ENCODE data around the gene PLXNC1. TPM values are rescaled to one million over a fixed set of nuclear protein-coding genes. Genes with fewer than 3 reads are reported as not detected.

The PLXNC1 gene
- total RNA-seq, 2 experiments from 2014 or later, result 5.7 to 6.2 TPM

- peaks cover 23% of the 10 kb centered on the region for H3K36me3 Mint-ChIP-seq
- H3K27ac Mint-ChIP-seq, result no peak overlapping the region
- H3K9me3 Mint-ChIP-seq, result no peaks in the 10 kb centered on the region
- H3K4me1 Mint-ChIP-seq (ENCODE audit: low read depth), result peaks cover 61% of the 10 kb centered on the region
- ChIA-PET CTCF (interaction anchor here (0.7 kb wide), 1 partner anchor 117 kb away, joined by 3 read pairs; no protein-coding TSS in a partner anchor), POLR2A (no interaction called here)
- DNase-seq, result no peak
- intact Hi-C loops (cut with micrococcal nuclease), result loop anchor here (10.0 kb wide), 1 partner anchor 821 kb away; the partner anchor contains the start of gene UBE2N
- no peaks in the 10 kb centered on the region for H3K27me3 Mint-ChIP-seq
- H3K4me3 Mint-ChIP-seq, result no peak overlapping the region
Measured at GRCh38 chr12:94265966-94266745, 117.8 kb downstream of the PLXNC1 start.

DNA sequence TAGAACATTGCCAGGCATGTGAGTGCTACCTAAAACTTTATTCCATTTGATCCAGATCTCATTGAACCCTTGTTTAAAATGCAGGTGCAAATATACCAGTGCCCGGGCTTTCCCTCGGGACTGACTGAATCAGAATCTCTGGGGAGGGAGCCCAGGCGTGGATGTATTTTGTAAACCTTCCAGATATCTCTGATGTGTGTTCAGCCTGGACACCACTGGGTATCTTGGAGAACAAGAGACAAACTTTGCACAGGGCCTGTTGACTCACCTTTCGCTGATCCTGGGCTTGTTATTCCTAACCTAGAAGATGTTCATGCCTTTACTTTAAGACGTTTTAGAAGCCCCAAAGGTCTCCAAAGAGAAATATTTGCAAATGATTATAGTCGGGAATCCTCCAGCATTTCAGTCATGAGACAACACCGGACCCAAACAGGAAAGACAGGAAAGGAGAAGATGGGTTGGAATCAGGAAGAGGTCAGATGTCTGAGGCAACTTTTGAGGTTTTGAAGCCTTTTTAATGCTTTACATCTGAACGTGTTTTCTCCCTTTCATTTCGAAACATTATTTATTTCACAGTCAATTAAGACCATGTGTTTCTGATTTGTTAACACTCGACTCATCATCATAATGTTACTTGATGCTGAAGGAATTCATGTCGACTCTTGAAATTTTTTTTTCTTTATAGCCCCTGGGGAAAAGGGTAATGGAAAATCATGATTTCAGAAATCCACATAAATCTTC lies 118.6 kb downstream of the PLXNC1 start:
- DNase-seq, result no peak
- Mint-ChIP-seq H3K27ac (no peak overlapping the region), H3K9me3 (no peaks in the 10 kb centered on the region), H3K4me3 (no peak overlapping the region), H3K27me3 (no peaks in the 10 kb centered on the region), H3K4me1 (ENCODE audit: low read depth) (peaks cover 64% of the 10 kb centered on the region), H3K36me3 (peaks cover 23% of the 10 kb centered on the region)
- POLR2A ChIA-PET, result no interaction called here
- intact Hi-C loops (cut with micrococcal nuclease), result loop anchor here (10.0 kb wide), 1 partner anchor 822 kb away; the partner anchor contains the start of gene UBE2N
- CTCF ChIA-PET, result no interaction called here

- no peak overlapping the region for H3K4me3 Mint-ChIP-seq
- H3K9me3 Mint-ChIP-seq, result no peaks in the 10 kb centered on the region
- H3K36me3 Mint-ChIP-seq, result peaks cover 23% of the 10 kb centered on the region
- ChIA-PET CTCF (no interaction called here), POLR2A (no interaction called here)
- no peak for DNase-seq
- H3K27me3 Mint-ChIP-seq, result no peaks in the 10 kb centered on the region
- intact Hi-C loops (cut with micrococcal nuclease), result loop anchor here (10.0 kb wide), 1 partner anchor 823 kb away; the partner anchor contains the start of gene UBE2N
- H3K27ac Mint-ChIP-seq, result no peak overlapping the region
- peaks cover 62% of the 10 kb centered on the region for H3K4me1 Mint-ChIP-seq (ENCODE audit: low read depth)
Measured at GRCh38 chr12:94267537-94267872, 119.1 kb downstream of the PLXNC1 start.

GRCh38 chr12:94267921-94268471 lies 119.6 kb downstream of the PLXNC1 start:
- Mint-ChIP-seq H3K27ac (no peak overlapping the region), H3K9me3 (no peaks in the 10 kb centered on the region), H3K4me3 (no peak overlapping the region), H3K4me1 (ENCODE audit: low read depth) (peaks cover 58% of the 10 kb centered on the region), H3K36me3 (peaks cover 23% of the 10 kb centered on the region), H3K27me3 (no peaks in the 10 kb centered on the region)
- CTCF ChIA-PET, result no interaction called here
- intact Hi-C loops (cut with micrococcal nuclease), result loop anchor here (2.0 to 10.0 kb wide), 2 partner anchors 191 to 823 kb away; partner anchors contain the start of genes CEP83 and UBE2N
- DNase-seq, result no peak
- POLR2A ChIA-PET, result no interaction called here

DNA sequence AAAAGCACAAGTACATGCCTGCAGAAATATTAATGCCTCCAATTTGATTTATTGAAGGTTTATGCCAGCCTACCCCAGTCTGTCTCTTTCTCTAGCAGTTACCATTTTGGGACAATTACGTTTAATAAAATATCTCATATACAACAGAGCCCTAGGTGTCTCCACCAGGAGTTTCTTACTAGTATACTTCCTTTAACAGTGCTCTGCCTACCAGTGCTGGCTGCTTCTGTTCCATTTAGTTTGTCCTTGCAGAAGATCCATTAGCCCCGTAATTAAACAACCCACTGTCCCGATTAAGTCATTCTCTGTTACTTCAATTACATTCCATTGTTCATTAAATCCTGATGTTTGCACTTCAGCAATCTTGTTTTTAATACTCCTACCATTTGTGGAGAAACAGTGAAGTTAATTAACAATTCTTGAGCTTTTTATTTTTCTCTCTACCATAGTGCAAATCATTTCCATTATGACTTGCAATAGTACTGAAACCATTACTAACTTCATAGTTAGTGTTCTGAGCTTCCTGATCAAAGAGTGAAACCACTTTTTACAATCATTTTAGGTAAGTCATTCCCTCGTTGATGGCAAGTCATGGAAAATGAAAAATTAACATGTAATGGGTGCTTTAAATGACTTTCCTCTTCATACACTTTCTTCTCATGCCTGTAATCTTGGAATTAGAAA lies 121.1 kb downstream of the PLXNC1 start:
- Mint-ChIP-seq H3K4me3 (no peak overlapping the region), H3K4me1 (ENCODE audit: low read depth) (peaks cover 49% of the 10 kb centered on the region), H3K27me3 (no peaks in the 10 kb centered on the region), H3K27ac (no peak overlapping the region), H3K36me3 (peaks cover 25% of the 10 kb centered on the region), H3K9me3 (no peaks in the 10 kb centered on the region)
- ChIA-PET CTCF (interaction anchor here (1.0 to 1.6 kb wide), 5 partner anchors 61 to 767 kb away, joined by 3 to 6 read pairs (median 4); no protein-coding TSS in a partner anchor), POLR2A (interaction anchor here (0.9 to 1.9 kb wide), 6 partner anchors 29 to 121 kb away, joined by 3 to 14 read pairs (median 5); partner anchors contain the start of gene PLXNC1)
- intact Hi-C loops (cut with micrococcal nuclease), result loop anchor here (1.0 to 10.0 kb wide), 5 partner anchors 40 to 825 kb away; partner anchors contain the start of genes CEP83 and UBE2N
- DNase-seq, result no peak

DNA sequence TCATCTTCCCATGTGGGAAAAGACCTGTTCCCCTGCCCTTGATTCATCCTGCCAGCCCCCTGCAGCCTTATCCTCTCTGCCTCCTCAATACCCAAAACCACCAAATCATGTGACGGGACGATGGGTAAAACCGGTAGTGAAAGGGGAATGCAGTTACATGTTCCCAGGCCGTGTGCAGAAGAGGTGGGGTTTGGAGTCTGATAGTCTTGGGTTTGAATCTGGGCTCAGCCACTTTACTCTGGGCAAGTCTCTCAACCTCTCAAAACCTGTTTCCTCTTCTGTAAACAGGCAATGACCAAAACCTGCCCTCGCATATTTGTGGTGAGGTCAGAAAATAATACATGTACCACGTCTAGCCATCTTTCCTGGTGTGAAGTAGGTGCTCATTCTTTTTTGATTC lies 123.0 kb downstream of the PLXNC1 start:
- POLR2A ChIA-PET, result interaction anchor here (1.2 kb wide), 1 partner anchor 19 kb away, joined by 3 read pairs; no protein-coding TSS in a partner anchor
- no peak for DNase-seq

GRCh38 chr12:94272280-94272679 lies 123.9 kb downstream of the PLXNC1 start:
- H3K27me3 Mint-ChIP-seq, result no peaks in the 10 kb centered on the region
- no peak overlapping the region for H3K27ac Mint-ChIP-seq
- CTCF ChIA-PET, result no interaction called here
- H3K4me1 Mint-ChIP-seq (ENCODE audit: low read depth), result peaks cover 44% of the 10 kb centered on the region
- intact Hi-C loops (cut with micrococcal nuclease), result no loop called here
- POLR2A ChIA-PET, result no interaction called here
- DNase-seq, result no peak
- H3K36me3 Mint-ChIP-seq, result peaks cover 8% of the 10 kb centered on the region
- no peak overlapping the region for H3K4me3 Mint-ChIP-seq
- no peaks in the 10 kb centered on the region for H3K9me3 Mint-ChIP-seq

More for the DNA sequence above, 123.0 kb downstream of the PLXNC1 start:
- peaks cover 13% of the 10 kb centered on the region for H3K36me3 Mint-ChIP-seq
- CTCF ChIA-PET, result interaction anchor here (1.6 kb wide), 2 partner anchors 66 to 122 kb away, joined by 4 to 6 read pairs; no protein-coding TSS in a partner anchor
- intact Hi-C loops (cut with micrococcal nuclease), result loop anchor here (1.0 kb wide), 1 partner anchor 11 kb away; no protein-coding TSS in a partner anchor
- H3K4me1 Mint-ChIP-seq (ENCODE audit: low read depth), result peaks cover 49% of the 10 kb centered on the region
- H3K27ac Mint-ChIP-seq, result no peak overlapping the region
- no peaks in the 10 kb centered on the region for H3K9me3 Mint-ChIP-seq
- no peaks in the 10 kb centered on the region for H3K27me3 Mint-ChIP-seq
- H3K4me3 Mint-ChIP-seq, result no peak overlapping the region

GRCh38 chr12:94273272-94273671 lies 124.9 kb downstream of the PLXNC1 start:
- Mint-ChIP-seq H3K4me3 (no peak overlapping the region), H3K4me1 (ENCODE audit: low read depth) (peaks cover 35% of the 10 kb centered on the region), H3K27me3 (no peaks in the 10 kb centered on the region), H3K27ac (no peak overlapping the region), H3K9me3 (no peaks in the 10 kb centered on the region), H3K36me3 (peaks cover 5% of the 10 kb centered on the region)
- DNase-seq, result no peak
- CTCF ChIA-PET, result no interaction called here
- POLR2A ChIA-PET, result no interaction called here
- intact Hi-C loops (cut with micrococcal nuclease), result no loop called here

DNA sequence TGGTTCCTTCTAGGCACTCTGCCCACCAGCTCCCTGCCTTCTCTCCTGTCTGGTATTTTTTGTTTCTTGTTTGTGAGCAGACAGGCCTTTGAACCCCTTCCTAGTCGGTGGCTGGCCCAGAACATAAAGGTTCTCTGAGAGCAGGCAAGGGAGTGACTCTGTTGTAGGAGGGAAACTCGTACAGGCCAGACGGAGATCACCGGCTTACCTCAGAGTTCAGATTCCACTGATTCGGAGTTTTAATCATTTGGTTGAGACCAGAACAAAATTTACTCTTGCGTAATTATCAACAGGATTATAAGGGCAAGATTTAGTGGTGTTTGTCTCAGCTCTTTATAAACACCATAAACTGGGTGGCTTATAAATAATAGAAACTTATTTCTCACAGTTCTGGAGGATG lies 128.3 kb downstream of the PLXNC1 start:
- Mint-ChIP-seq H3K27ac (no peak overlapping the region), H3K36me3 (peaks cover 12% of the 10 kb centered on the region), H3K27me3 (no peaks in the 10 kb centered on the region), H3K4me3 (no peak overlapping the region), H3K9me3 (no peaks in the 10 kb centered on the region), H3K4me1 (ENCODE audit: low read depth) (peaks cover 7% of the 10 kb centered on the region)
- ChIA-PET POLR2A (no interaction called here), CTCF (no interaction called here)
- no peak for DNase-seq
- intact Hi-C loops (cut with micrococcal nuclease), result no loop called here

- Mint-ChIP-seq H3K27ac (no peak overlapping the region), H3K36me3 (peaks cover 15% of the 10 kb centered on the region), H3K9me3 (no peaks in the 10 kb centered on the region), H3K27me3 (no peaks in the 10 kb centered on the region), H3K4me3 (no peak overlapping the region), H3K4me1 (ENCODE audit: low read depth) (peaks cover 10% of the 10 kb centered on the region)
- POLR2A ChIA-PET, result no interaction called here
- intact Hi-C loops (cut with micrococcal nuclease), result no loop called here
- CTCF ChIA-PET, result no interaction called here
- no peak for DNase-seq
Measured at GRCh38 chr12:94277426-94278000, 129.1 kb downstream of the PLXNC1 start.

DNA sequence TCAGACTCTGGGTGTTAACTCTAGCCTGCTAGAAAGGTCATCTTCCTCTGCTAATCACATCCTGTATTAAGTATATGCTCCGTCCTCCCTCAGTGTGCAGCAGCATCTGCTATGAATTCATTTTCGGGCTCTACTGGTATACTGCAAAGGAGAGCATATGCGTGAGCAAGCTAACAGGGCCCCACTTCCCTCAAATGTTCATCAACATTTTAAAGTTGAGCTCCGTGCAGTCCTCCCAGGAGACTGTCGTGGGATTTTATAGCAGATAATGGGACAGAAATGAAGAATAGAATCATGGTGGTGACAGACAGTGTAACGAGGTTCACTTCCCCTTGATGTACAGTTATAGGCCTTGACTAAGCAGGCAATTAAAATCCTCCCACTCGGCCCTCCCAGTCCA lies 131.7 kb downstream of the PLXNC1 start:
- POLR2A ChIA-PET, result no interaction called here
- Mint-ChIP-seq H3K36me3 (peaks cover 14% of the 10 kb centered on the region), H3K27ac (no peak overlapping the region), H3K27me3 (no peaks in the 10 kb centered on the region), H3K4me1 (ENCODE audit: low read depth) (peaks cover 26% of the 10 kb centered on the region), H3K4me3 (no peak overlapping the region), H3K9me3 (no peaks in the 10 kb centered on the region)
- CTCF ChIA-PET, result no interaction called here
- intact Hi-C loops (cut with micrococcal nuclease), result no loop called here
- DNase-seq, result no peak

Data from activated CD4-positive, alpha-beta memory T cell treated with anti-CD3 and anti-CD28 coated beads for 36 hours (primary cell).